HCT116 (cell line): ENCODE data around the gene RANBP17. TPM values are rescaled to one million over a fixed set of nuclear protein-coding genes. Genes with fewer than 3 reads are reported as not detected.

Source experiments
- ATAC-seq: fragments of 200-7000 bp; cut with Tn5 transposase; 2 replicates; pipeline ENCODE4 v1.9.1; 2020; ENCODE audit warnings: mild to moderate bottlenecking, moderate library complexity
- BruUV-seq: library from RNA; stranded (reverse); fragments of 400-500 nt; replicated peaks from 2 replicates; lab custom pipeline; 2021; lab: Mats Ljungman, UMichigan
- CTCF ChIA-PET: fragments of 300-600 bp; sonication (Branson Sonifier 250); formaldehyde crosslinking; loops from one replicate; lab custom pipeline; 2021; ENCODE audit warnings: antibody characterized with exemption; lab: Charles Lee
- POLR2A ChIA-PET: fragments of 300-600, 350-600 bp; sonication (Branson Sonifier 250); formaldehyde crosslinking; loops from one replicate; lab custom pipeline; 2021; ENCODE audit warnings: antibody characterized with exemption; lab: Charles Lee
- RAD21 ChIA-PET, 2 experiments: fragments of 300-600 bp; sonication (Branson Sonifier 250); formaldehyde crosslinking; loops; one replicate each; lab custom pipeline; 2023; ENCODE audit warnings: low total read pairs in 2 of 2; ENCODE audit not compliant: uncharacterized antibody in 2 of 2, unreplicated experiment in 2 of 2, low non-redundant PET in 1 of 2; lab: Charles Lee
- DNase-seq: peaks from one replicate; pipeline ENCODE4 v3.0.0-alpha.2; 2010; ENCODE audit warnings: low read depth, low spot score
- H2AFZ ChIP-seq: fragments of 200-600 bp; shearing (Covaris generic), sonication (generic); 2 replicates; pipeline ENCODE4 v1.6.1; 2017; ENCODE audit warnings: low read depth, mixed run types, mixed read lengths, antibody characterized with exemption, low read length; ENCODE audit not compliant: poor library complexity, severe bottlenecking
- H3K27ac ChIP-seq: 2 replicates; pipeline ENCODE4 v1.5.1; 2012; ENCODE audit warnings: low read depth, low read length
- H3K27me3 ChIP-seq: fragments of 200-600 bp; sonication (generic); 2 replicates; pipeline ENCODE4 v1.6.1; 2016; ENCODE audit warnings: mixed run types, low read length, mixed read lengths; ENCODE audit not compliant: insufficient read depth
- H3K36me3 ChIP-seq, 2 experiments: fragments of 200-500 bp in 1 of 2; fragments of 200-600 bp in 1 of 2; sonication (Bioruptor generic) in 1 of 2; sonication (generic) in 1 of 2; 2 replicates each; pipeline versions ENCODE4 v1.5.1 to v1.6.1; 2014 to 2016; ENCODE audit warnings: low read length in 2 of 2, inconsistent platforms in 1 of 2, mixed read lengths in 1 of 2, mixed run types in 1 of 2; ENCODE audit not compliant: insufficient read depth in 2 of 2, control insufficient read depth in 1 of 2
- H3K4me1 ChIP-seq, 2 experiments: fragments of 200-600 bp in 1 of 2; sonication (generic) in 1 of 2; 2 replicates each; pipeline versions ENCODE4 v1.5.1 to v1.6.1; 2012 to 2017; ENCODE audit warnings: low read length in 2 of 2, inconsistent platforms in 1 of 2, mild to moderate bottlenecking in 1 of 2, mixed read lengths in 1 of 2, mixed run types in 1 of 2, moderate library complexity in 1 of 2; ENCODE audit not compliant: insufficient read depth in 2 of 2, control insufficient read depth in 1 of 2
- H3K4me2 ChIP-seq: fragments of 200-600 bp; sonication (generic); 2 replicates; pipeline ENCODE4 v1.6.1; 2017; ENCODE audit warnings: mixed run types, low read length, mixed read lengths
- H3K4me3 ChIP-seq, 2 experiments: fragments of 200-600 bp in 1 of 2; sonication (generic) in 1 of 2; replicated peaks in 1 of 2; 2 replicates each; pipeline ENCODE4 v1.5.1; 2011 to 2016; ENCODE audit warnings: low read length in 2 of 2, control low read depth in 1 of 2, low read depth in 1 of 2, mild to moderate bottlenecking in 1 of 2, mixed read lengths in 1 of 2, mixed run types in 1 of 2
- H3K79me2 ChIP-seq: fragments of 200-600 bp; sonication (generic); 2 replicates; pipeline ENCODE4 v1.6.1; 2017; ENCODE audit warnings: mild to moderate bottlenecking, mixed run types, low read length, moderate library complexity, mixed read lengths; ENCODE audit not compliant: insufficient read depth
- H3K9ac ChIP-seq: fragments of 200-600 bp; sonication (generic); 2 replicates; pipeline ENCODE4 v1.6.1; 2016; ENCODE audit warnings: low read length, mixed read lengths
- H3K9me2 ChIP-seq: fragments of 200-600 bp; sonication (generic), shearing (Covaris generic); 2 replicates; pipeline ENCODE4 v1.6.1; 2017; ENCODE audit warnings: mixed run types, mild to moderate bottlenecking, moderate library complexity; ENCODE audit not compliant: insufficient read depth
- H3K9me3 ChIP-seq, 2 experiments: fragments of 200-500 bp in 1 of 2; fragments of 200-600 bp in 1 of 2; sonication (Bioruptor generic) in 1 of 2; sonication (generic) in 1 of 2; 2 replicates each; pipeline ENCODE4 v1.6.1; 2014 to 2017; ENCODE audit warnings: low read length in 2 of 2, mixed read lengths in 2 of 2, inconsistent platforms in 1 of 2, low read depth in 1 of 2, mild to moderate bottlenecking in 1 of 2, mixed run types in 1 of 2, moderate library complexity in 1 of 2; ENCODE audit not compliant: control insufficient read depth in 1 of 2, insufficient read depth in 1 of 2
- H4K20me1 ChIP-seq: fragments of 200-600 bp; sonication (generic), shearing (Covaris generic); 2 replicates; pipeline ENCODE4 v1.6.1; 2017; ENCODE audit warnings: mixed run types, mild to moderate bottlenecking, moderate library complexity; ENCODE audit not compliant: insufficient read depth
- ATF3 ChIP-seq: IDR thresholded peaks from 2 replicates; pipeline ENCODE4 v1.6.1; 2012
- CBX3 ChIP-seq: IDR thresholded peaks from 2 replicates; pipeline ENCODE4 v1.6.1; 2012; ENCODE audit warnings: low read depth
- EGR1 ChIP-seq: IDR thresholded peaks from 2 replicates; pipeline ENCODE4 v1.6.1; 2012; ENCODE audit warnings: low read depth
- ELF1 ChIP-seq: IDR thresholded peaks from 2 replicates; pipeline ENCODE4 v1.6.1; 2012; ENCODE audit warnings: low read depth, borderline replicate concordance
- EZH2 ChIP-seq: fragments of 200-600 bp; sonication (generic); IDR thresholded peaks from 2 replicates; pipeline ENCODE4 v1.6.1; 2017; ENCODE audit warnings: antibody characterized with exemption, mixed run types
- EZH2phosphoT487 ChIP-seq: fragments of 200-600 bp; IDR thresholded peaks from 2 replicates; pipeline ENCODE4 v1.6.1; 2018; ENCODE audit warnings: antibody characterized with exemption, borderline replicate concordance
- JUND ChIP-seq: IDR thresholded peaks from 2 replicates; pipeline ENCODE4 v1.6.1; 2012
- POLR2A ChIP-seq: IDR thresholded peaks from 2 replicates; pipeline ENCODE4 v1.7.0; 2011; ENCODE audit warnings: borderline replicate concordance; ENCODE audit not compliant: insufficient read depth, insufficient read length; ENCODE audit errors: extremely low read depth
- POLR2AphosphoS5 ChIP-seq: IDR thresholded peaks from 2 replicates; pipeline ENCODE4 v1.6.1; 2011; ENCODE audit warnings: mild to moderate bottlenecking, low read depth, low read length, moderate library complexity
- REST ChIP-seq: IDR thresholded peaks from 2 replicates; pipeline ENCODE4 v1.6.1; 2012; ENCODE audit warnings: low read depth
- SP1 ChIP-seq: IDR thresholded peaks from 2 replicates; pipeline ENCODE4 v1.6.1; 2012; ENCODE audit warnings: low read depth
- SRF ChIP-seq: IDR thresholded peaks from 2 replicates; pipeline ENCODE4 v1.6.1; 2012; ENCODE audit warnings: low read depth
- YY1 ChIP-seq: IDR thresholded peaks from 2 replicates; pipeline ENCODE4 v1.6.1; 2011; ENCODE audit warnings: low read length, low read depth, moderate library complexity, mild to moderate bottlenecking; ENCODE audit not compliant: insufficient replicate concordance; ENCODE audit errors: extremely low read depth
- ZFX ChIP-seq: fragments of 450-650 bp; IDR thresholded peaks from 2 replicates; pipeline ENCODE4 v1.6.1; 2017
- ZNF274 ChIP-seq: fragments of 200-500 bp; sonication (Bioruptor generic); IDR thresholded peaks from 2 replicates; pipeline ENCODE4 v1.6.1; 2014; ENCODE audit warnings: mild to moderate bottlenecking, low read depth, low read length, inconsistent platforms
- intact Hi-C: fragments of 100-400 bp; cut with micrococcal nuclease; formaldehyde crosslinking; loops from 2 replicates; pipeline ENCODE4 v1.10.0; 2022
- total RNA-seq: library from RNA; stranded (reverse); gene quantifications from one replicate; pipeline ENCODE4 v1.2.1, GENCODE V29; 2021; ENCODE audit not compliant: unreplicated experiment

The RANBP17 gene
- total RNA-seq, 1 experiment from 2014 or later = 18.2 TPM

DNA sequence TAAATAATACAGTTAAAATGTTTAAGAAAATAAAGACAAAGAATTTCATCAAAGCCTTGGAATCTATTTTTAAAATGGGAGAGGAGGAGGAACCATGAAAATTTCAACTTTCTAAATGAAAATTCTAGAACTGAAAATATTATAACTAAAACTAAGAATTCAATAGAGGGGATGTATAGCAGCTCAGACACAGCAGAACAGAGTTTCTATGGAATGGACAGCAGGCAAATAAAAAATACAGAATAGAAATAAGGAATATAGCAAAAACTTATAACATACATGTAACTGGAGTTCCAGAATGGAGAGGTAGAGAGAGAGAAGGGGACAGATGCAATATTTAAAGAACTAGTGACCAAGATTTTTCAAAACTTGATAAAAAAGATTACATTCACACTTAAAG, 1.4 kb upstream of the RANBP17 start:
- Histone ChIP-seq H3K27ac (no peak overlapping the region), H3K9me3 (peaks cover 3 to 13% of the 10 kb centered on the region in 2 experiments; a peak in 2 of 4 replicates), H3K27me3 (no peaks in the 10 kb centered on the region), H3K9ac (no peak overlapping the region), H3K79me2 (peaks cover 30% of the 10 kb centered on the region)
- RAD21 ChIA-PET = no interaction called here
- no peak for TF ChIP-seq ELF1
- TF ChIP-seq POLR2A = no peak
- TF ChIP-seq SRF = no peak
- no peak for TF ChIP-seq POLR2AphosphoS5
- no peak for TF ChIP-seq ZNF274
- TF ChIP-seq REST = no peak
- no peak for TF ChIP-seq ATF3
- no peak for TF ChIP-seq EZH2
- no peak for TF ChIP-seq EGR1
- no peak for TF ChIP-seq JUND
- TF ChIP-seq YY1 = no peak
- TF ChIP-seq SP1 = no peak
- no peak for TF ChIP-seq CBX3
- no peak for TF ChIP-seq ZFX
- no peak for TF ChIP-seq EZH2phosphoT487
- TF ChIP-seq, all 23 proteins: peak for 0
- Histone ChIP-seq H3K9me2 (no peaks in the 10 kb centered on the region), H3K36me3 (no peaks in the 10 kb centered on the region), H3K4me2 (no peak overlapping the region), H3K4me1 (peaks cover 3 to 14% of the 10 kb centered on the region in 2 experiments; a peak in 2 of 4 replicates), H3K4me3 (no peak overlapping the region), H4K20me1 (no peaks in the 10 kb centered on the region), H2AFZ (no peak overlapping the region)
- POLR2A ChIA-PET = no interaction called here
- ATAC-seq (no peak), DNase-seq (no peak)
- CTCF ChIA-PET = no interaction called here
- intact Hi-C loops = no loop called here
- no TSS peak for BruUV-seq
